H9 (cell line): ENCODE measurements around the gene ARG1. TPM values are rescaled to one million over a fixed set of nuclear protein-coding genes. Genes with fewer than 3 reads are reported as not detected.

Source experiments
- DNase-seq: peaks from one replicate; pipeline ENCODE4 v3.0.0-alpha.2; 2017
- H2AFZ ChIP-seq: one replicate; pipeline ENCODE4 v1.6.1; 2013; ENCODE audit warnings: mild to moderate bottlenecking, low read length, control low read depth, moderate library complexity
- H2AK5ac ChIP-seq: 2 replicates; pipeline ENCODE4 v1.6.1; 2013; ENCODE audit warnings: low read length, control low read depth, mixed read lengths; ENCODE audit not compliant: insufficient read length
- H2BK120ac ChIP-seq: one replicate; pipeline ENCODE4 v1.6.1; 2013; ENCODE audit warnings: low read depth, mild to moderate bottlenecking, low read length, control low read depth, inconsistent platforms; ENCODE audit not compliant: poor library complexity, severe bottlenecking
- H2BK12ac ChIP-seq: 2 replicates; pipeline ENCODE4 v1.6.1; 2013; ENCODE audit warnings: low read length, control low read depth, mixed read lengths, low read depth; ENCODE audit not compliant: insufficient read length
- H2BK15ac ChIP-seq: 2 replicates; pipeline ENCODE4 v1.6.1; 2013; ENCODE audit warnings: low read depth, low read length, control low read depth
- H2BK20ac ChIP-seq: one replicate; pipeline ENCODE4 v1.6.1; 2013; ENCODE audit warnings: low read depth, mild to moderate bottlenecking, low read length, control low read depth, inconsistent platforms; ENCODE audit not compliant: poor library complexity, severe bottlenecking
- H2BK5ac ChIP-seq: 2 replicates; pipeline ENCODE4 v1.6.1; 2013; ENCODE audit warnings: low read length, control low read depth, mixed read lengths; ENCODE audit not compliant: insufficient read length
- H3K14ac ChIP-seq: 2 replicates; pipeline ENCODE4 v1.6.1; 2013; ENCODE audit warnings: low read length, control low read depth; ENCODE audit not compliant: insufficient read depth
- H3K18ac ChIP-seq: 2 replicates; pipeline ENCODE4 v1.6.1; 2013; ENCODE audit warnings: low read depth, mild to moderate bottlenecking, mixed read lengths, low read length, control low read depth; ENCODE audit not compliant: insufficient read length
- H3K23ac ChIP-seq: 2 replicates; pipeline ENCODE4 v1.6.1; 2013; ENCODE audit warnings: low read length, control low read depth, mixed read lengths, low read depth; ENCODE audit not compliant: insufficient read length
- H3K23me2 ChIP-seq: 2 replicates; pipeline ENCODE4 v1.6.1; 2013; ENCODE audit warnings: low read depth, mild to moderate bottlenecking, mixed read lengths, low read length, control low read depth; ENCODE audit not compliant: insufficient read length, poor library complexity, severe bottlenecking
- H3K27ac ChIP-seq: 2 replicates; pipeline ENCODE4 v1.5.1; 2013; ENCODE audit warnings: low read length, control low read depth, mixed read lengths, low read depth; ENCODE audit not compliant: insufficient read length
- H3K27me3 ChIP-seq: 2 replicates; pipeline ENCODE4 v1.6.1; 2013; ENCODE audit warnings: low read length, control low read depth, inconsistent platforms; ENCODE audit not compliant: insufficient read depth
- H3K4ac ChIP-seq: 2 replicates; pipeline ENCODE4 v1.6.1; 2013; ENCODE audit warnings: low read depth, mild to moderate bottlenecking, control low read depth, inconsistent platforms, low read length, moderate library complexity
- H3K4me1 ChIP-seq: 2 replicates; pipeline ENCODE4 v1.6.1; 2013; ENCODE audit warnings: low read length, control low read depth, inconsistent platforms; ENCODE audit not compliant: insufficient read depth
- H3K4me2 ChIP-seq: 2 replicates; pipeline ENCODE4 v1.6.1; 2013; ENCODE audit warnings: low read length, control low read depth, mixed read lengths; ENCODE audit not compliant: insufficient read length, insufficient read depth
- H3K56ac ChIP-seq: 2 replicates; pipeline ENCODE4 v1.6.1; 2013; ENCODE audit warnings: low read depth, mild to moderate bottlenecking, mixed read lengths, low read length, control low read depth; ENCODE audit not compliant: insufficient read length
- H3K79me1 ChIP-seq: 2 replicates; pipeline ENCODE4 v1.6.1; 2013; ENCODE audit warnings: low read depth, mild to moderate bottlenecking, moderate library complexity, low read length, control low read depth, inconsistent platforms; ENCODE audit not compliant: insufficient read depth, poor library complexity, severe bottlenecking
- H3K79me2 ChIP-seq: 2 replicates; pipeline ENCODE4 v1.6.1; 2013; ENCODE audit warnings: low read length, control low read depth, inconsistent platforms; ENCODE audit not compliant: insufficient read depth
- H3K9ac ChIP-seq: 2 replicates; pipeline ENCODE4 v1.6.1; 2013; ENCODE audit warnings: low read length, control low read depth, mixed read lengths; ENCODE audit not compliant: insufficient read length; ENCODE audit errors: extremely low read depth
- H3K9me3 ChIP-seq: one replicate; pipeline ENCODE4 v1.6.1; 2013; ENCODE audit warnings: low read depth, low read length, inconsistent platforms; ENCODE audit not compliant: control insufficient read depth
- H3T11ph ChIP-seq: one replicate; pipeline ENCODE4 v1.6.1; 2013; ENCODE audit warnings: mild to moderate bottlenecking, low read length, control low read depth, inconsistent platforms
- H4K20me1 ChIP-seq: one replicate; pipeline ENCODE4 v1.6.1; 2013; ENCODE audit not compliant: control insufficient read depth, insufficient read length, insufficient read depth
- H4K5ac ChIP-seq: 2 replicates; pipeline ENCODE4 v1.6.1; 2013; ENCODE audit warnings: low read depth, mild to moderate bottlenecking, mixed read lengths, low read length, control low read depth; ENCODE audit not compliant: insufficient read length
- H4K8ac ChIP-seq: replicated peaks from 2 replicates; pipeline ENCODE4 v1.6.1; 2013; ENCODE audit warnings: low read length, control low read depth, mixed read lengths, low read depth; ENCODE audit not compliant: insufficient read length
- H4K91ac ChIP-seq: 2 replicates; pipeline ENCODE4 v1.6.1; 2013; ENCODE audit warnings: low read depth, mild to moderate bottlenecking, moderate library complexity, mixed read lengths, low read length, control low read depth; ENCODE audit not compliant: insufficient read length
- H3K27ac Mint-ChIP-seq, 3 experiments: 2 replicates in 2 of 3; 3 replicates in 1 of 3; pipeline ENCODE4 v1.8.0; 2020 to 2021; ENCODE audit warnings: mixed read lengths in 3 of 3, mild to moderate bottlenecking in 1 of 3, moderate library complexity in 1 of 3
- H3K27me3 Mint-ChIP-seq: 2 replicates; pipeline ENCODE4 v1.8.0; 2021; ENCODE audit warnings: low read depth, mild to moderate bottlenecking, moderate library complexity, mixed read lengths
- H3K36me3 Mint-ChIP-seq, 3 experiments: 2 replicates in 2 of 3; 3 replicates in 1 of 3; pipeline ENCODE4 v1.8.0; 2020 to 2021; ENCODE audit warnings: low read depth in 3 of 3, mixed read lengths in 3 of 3; ENCODE audit not compliant: insufficient read depth in 1 of 3
- H3K4me1 Mint-ChIP-seq, 2 experiments: 2 replicates each; pipeline ENCODE4 v1.8.0; 2020; ENCODE audit warnings: mixed read lengths in 2 of 2
- H3K4me3 Mint-ChIP-seq, 2 experiments: 2 replicates in 1 of 2; 3 replicates in 1 of 2; pipeline ENCODE4 v1.8.0; 2020 to 2021; ENCODE audit warnings: mild to moderate bottlenecking in 2 of 2, mixed read lengths in 2 of 2, moderate library complexity in 1 of 2
- H3K9me3 Mint-ChIP-seq, 2 experiments: 2 replicates in 1 of 2; 3 replicates in 1 of 2; pipeline ENCODE4 v1.8.0; 2020; ENCODE audit warnings: mild to moderate bottlenecking in 2 of 2, mixed read lengths in 2 of 2, moderate library complexity in 1 of 2
- CTCF ChIP-seq: fragments of 200-600 bp; sonication (generic); conservative IDR thresholded peaks from 3 replicates; pipeline ENCODE4 v1.8.0; 2021; ENCODE audit warnings: antibody characterized with exemption, mild to moderate bottlenecking
- total RNA-seq: library from RNA; stranded (reverse); gene quantifications from 2 replicates; pipeline ENCODE4 v1.2.1, GENCODE V29; 2021

ARG1 gene
- total RNA-seq, 1 experiment from 2014 or later = not detected

GRCh38 chr6:131555992-131556391 is 17.0 kb upstream of the ARG1 start:
- Mint-ChIP-seq H3K4me3 (no peak overlapping the region), H3K27me3 (no peaks in the 10 kb centered on the region), H3K9me3 (no peaks in the 10 kb centered on the region), H3K4me1 (no peaks in the 10 kb centered on the region), H3K36me3 (no peaks in the 10 kb centered on the region), H3K27ac (0 out of 7 replicates have a peak overlapping the region, but pooled peaks of 1 of the 3 experiments have one; percentile 22)
- no peak overlapping the region for H2BK15ac ChIP-seq
- no peak overlapping the region for H3K14ac ChIP-seq
- no peak overlapping the region for H3K9ac ChIP-seq
- H4K91ac ChIP-seq = no peak overlapping the region
- H2BK5ac ChIP-seq = no peak overlapping the region
- H2BK120ac ChIP-seq = no peak overlapping the region
- H2AFZ ChIP-seq = no peak overlapping the region
- no peak for DNase-seq
- H4K20me1 ChIP-seq = no peaks in the 10 kb centered on the region
- no peak overlapping the region for H3K18ac ChIP-seq
- no peak overlapping the region for H2AK5ac ChIP-seq
- H3K27me3 ChIP-seq = no peaks in the 10 kb centered on the region
- no peak overlapping the region for H4K8ac ChIP-seq
- TF ChIP-seq CTCF = no peak
- H3K23me2 ChIP-seq = no peaks in the 10 kb centered on the region
- H3K79me2 ChIP-seq = no peaks in the 10 kb centered on the region
- H3K4me1 ChIP-seq = no peaks in the 10 kb centered on the region
- H3K56ac ChIP-seq = no peak overlapping the region
- no peak overlapping the region for H3K4me2 ChIP-seq
- H3K9me3 ChIP-seq = no peaks in the 10 kb centered on the region
- no peak overlapping the region for H2BK20ac ChIP-seq
- H4K5ac ChIP-seq = no peak overlapping the region
- no peak overlapping the region for H3T11ph ChIP-seq
- no peak overlapping the region for H3K4ac ChIP-seq
- H3K23ac ChIP-seq = no peak overlapping the region
- no peaks in the 10 kb centered on the region for H3K79me1 ChIP-seq
- no peak overlapping the region for H2BK12ac ChIP-seq
- H3K27ac ChIP-seq = no peak overlapping the region
